HG02642 (cell line): ENCODE measurements around the gene MS4A2.
"Not testable (repeated sequence)": the region's sequence is repeated elsewhere in the genome, so short reads cannot be mapped to it uniquely, and the experiment has no call there.

ENCODE experiments used
- ATAC-seq: cut with Tn5 transposase; IDR thresholded peaks from one replicate; pipeline ENCODE4 v1.9.1; 2021; ENCODE audit warnings: mild to moderate bottlenecking; ENCODE audit not compliant: unreplicated experiment, poor library complexity

Gene MS4A2

DNA sequence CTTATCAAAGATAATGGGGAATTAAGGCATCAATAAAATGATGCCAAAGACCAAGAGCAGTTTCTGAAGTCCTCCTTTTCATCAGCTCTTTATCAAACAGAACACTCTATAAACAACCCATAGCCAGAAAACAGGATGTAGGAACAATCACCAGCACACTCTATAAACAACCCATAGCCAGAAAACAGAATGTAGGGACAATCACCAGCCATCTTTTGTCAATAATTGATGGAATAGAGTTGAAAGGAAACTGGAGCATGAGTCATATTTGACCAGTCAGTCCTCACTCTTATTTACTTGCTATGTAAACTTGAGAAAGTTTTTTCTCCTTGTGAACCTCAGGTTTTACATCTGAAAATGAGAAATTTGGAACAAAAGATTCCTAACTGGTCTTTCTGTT lies 10.0 kb downstream of the MS4A2 start:
- no peak for ATAC-seq

DNA sequence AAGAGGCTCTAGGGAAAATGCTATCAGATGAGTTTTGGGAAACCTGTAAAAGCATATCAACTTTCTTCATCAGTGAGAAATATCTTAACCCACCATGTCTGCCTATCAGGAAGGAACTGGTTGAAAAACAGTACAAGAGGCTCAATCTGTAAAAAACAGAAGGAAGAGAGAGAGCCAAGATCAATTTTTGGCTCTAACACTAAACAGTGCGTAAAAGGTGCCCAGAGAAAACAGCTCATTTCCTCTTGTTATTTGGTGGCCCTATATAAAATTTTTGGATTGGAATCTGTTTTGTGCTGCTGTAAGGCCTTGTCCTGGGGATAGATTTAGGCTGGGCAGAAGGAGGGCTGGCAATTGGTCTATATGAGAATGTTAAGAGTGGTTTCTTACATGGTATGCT lies 12.1 kb downstream of the MS4A2 start:
- ATAC-seq: no peak

DNA sequence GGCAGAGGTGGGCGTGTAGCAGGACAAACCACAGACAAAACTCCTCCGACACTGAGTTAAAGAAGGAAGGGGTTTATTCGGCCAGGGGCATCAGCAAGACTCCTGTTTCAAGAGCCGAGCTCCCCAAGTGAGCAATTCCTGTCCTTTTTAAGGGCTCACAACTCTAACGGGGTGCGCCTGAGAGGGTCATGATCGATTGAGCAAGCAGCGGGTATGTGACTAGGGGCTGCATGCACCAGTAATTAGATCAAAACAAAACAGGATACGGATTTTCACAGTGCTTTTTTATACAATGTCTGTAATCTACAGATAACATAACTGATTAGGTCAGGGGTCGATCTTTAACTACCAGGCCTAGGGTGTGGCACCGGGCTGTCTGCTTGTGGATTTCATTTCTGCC lies 12.9 kb downstream of the MS4A2 start:
- not testable (repeated sequence) for ATAC-seq

DNA sequence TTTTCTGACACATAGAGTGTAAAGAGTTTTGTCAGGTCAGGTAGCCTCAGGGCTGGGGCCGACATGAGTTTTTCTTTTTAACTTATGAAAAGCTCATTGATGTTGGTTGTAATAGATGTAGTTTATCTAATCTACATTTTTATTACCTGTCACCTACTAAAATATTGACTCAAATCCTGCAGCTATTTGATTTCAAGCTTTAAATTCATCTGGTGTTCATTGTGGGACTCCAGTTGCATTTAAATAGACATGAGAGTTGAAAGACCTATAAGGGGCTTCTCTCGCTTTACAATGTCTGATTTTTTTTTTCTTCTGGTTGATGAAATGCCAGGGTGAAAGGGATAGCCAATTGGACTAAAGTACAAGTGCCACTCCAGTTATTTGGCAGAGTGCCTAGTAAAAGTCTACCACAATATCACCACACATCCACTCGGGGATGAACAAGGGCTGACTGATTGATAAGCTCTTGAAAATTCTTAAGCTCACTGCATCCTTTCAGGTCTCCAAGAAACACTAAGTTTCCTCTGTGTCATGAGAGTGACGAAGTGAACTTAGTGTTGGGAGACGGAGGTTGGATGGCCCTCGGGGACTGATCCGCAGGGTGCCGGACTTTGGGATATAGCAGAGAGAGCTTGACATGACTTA lies 16.1 kb downstream of the MS4A2 start:
- not testable (repeated sequence) for ATAC-seq

DNA sequence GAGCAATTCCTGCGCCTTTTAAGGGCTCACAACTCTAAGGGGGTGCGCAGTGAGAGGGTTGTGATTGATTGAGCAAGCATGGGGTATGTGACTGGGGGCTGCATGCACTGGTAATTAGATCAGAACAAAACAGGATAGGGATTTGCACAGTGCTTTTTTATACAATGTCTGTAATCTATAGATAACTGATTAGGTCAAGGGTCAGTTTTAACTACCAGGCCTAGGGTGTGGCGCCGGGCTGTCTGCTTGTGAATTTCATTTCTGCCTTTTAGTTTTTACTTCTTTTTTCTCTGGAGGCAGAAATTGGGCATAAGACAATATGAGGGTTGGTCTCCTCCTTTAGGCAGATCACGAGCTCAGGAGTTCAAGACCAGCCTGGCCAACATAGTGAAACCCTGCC lies 20.2 kb downstream of the MS4A2 start:
- ATAC-seq: not testable (repeated sequence)

DNA sequence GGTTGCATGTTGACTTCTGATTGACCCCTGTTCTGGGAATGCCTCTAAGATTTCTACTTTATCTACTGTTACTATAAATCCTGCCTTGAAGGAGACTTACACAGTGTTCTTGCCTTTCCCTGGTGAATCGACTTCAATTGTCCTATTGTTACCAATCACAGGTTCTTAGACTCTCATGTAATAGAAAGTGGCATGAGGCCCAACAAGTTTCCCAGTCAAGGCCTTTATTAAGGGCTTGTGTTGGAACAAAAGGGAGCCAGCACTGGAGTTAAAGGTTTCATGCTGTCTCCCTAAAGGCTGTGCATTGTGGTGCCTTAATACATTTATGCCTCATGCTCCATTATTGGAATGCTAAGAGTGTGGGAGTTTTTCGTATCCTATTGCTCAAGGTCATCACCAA lies 23.3 kb downstream of the MS4A2 start:
- no peak for ATAC-seq

DNA sequence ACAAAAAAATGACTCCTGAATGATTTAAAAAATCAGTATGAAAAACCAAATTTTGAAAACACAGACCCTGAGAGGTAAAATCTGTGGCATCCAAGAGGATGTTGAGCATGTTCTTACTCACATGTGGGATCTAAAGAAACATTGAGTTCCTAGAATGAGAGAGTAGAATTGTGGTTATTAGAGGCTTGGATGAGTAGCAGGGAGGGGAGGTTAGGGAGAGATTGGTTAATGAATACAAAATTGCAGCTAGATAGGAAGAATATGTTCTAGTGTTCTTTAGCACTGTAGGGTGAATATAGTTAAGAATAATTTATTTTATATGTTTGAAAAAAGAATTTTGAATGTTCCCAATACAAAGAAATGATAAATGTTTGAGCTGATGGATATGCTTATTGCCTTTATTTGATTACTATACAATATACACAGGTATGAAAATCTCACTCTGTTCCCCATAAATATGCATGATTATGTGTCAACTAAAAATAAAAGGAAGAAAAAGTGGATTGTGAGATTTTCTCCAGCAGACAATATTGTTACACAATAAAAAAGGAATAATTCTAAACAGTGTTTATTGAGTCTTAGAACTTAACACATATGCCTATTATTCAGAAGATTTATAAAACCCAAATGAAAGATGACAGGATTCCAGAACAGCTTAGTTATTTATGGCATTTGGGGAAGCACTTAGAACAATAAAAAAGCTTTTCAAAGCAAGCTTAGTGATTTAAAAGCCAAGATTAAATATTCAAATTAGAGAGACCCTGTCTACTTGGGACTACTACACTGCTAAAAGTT lies 28.7 kb downstream of the MS4A2 start:
- no peak for ATAC-seq

DNA sequence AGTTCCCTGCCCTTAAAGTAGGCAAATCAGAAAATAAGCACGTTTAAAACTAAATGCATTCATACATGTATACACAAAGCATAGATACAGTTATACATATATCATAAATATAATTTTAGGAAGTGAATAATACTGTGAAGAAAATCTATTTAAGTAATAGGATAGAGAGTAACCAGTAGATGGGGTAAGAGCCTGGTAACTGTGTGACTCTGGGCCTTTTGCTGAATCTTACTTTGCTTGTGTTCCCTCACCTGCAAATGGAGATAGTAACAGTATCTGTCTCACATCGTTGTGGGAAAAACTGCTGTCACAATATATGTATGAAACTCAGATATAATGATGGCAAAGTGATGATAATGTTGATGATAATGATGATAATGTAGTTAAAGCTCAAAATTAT lies 29.9 kb downstream of the MS4A2 start:
- no peak for ATAC-seq

DNA sequence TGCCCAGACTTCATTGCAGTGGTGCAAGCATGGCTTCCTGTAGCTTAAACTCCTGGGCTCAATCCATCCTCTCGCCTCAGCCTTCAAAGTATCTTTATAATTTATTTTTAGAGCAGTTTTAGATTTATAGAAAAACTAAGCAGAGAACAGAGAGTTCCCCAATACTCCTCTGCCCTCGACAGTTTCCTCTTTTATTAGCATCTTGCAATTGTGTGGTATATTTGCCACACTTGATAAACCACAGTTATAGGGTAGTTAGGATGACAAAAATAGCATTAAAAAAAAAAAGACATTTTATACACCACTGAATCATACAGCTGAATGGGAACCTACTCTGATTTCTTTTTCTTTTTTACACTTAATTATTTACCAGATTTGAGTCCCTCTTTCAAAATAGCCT lies 31.2 kb downstream of the MS4A2 start:
- no peak for ATAC-seq

DNA sequence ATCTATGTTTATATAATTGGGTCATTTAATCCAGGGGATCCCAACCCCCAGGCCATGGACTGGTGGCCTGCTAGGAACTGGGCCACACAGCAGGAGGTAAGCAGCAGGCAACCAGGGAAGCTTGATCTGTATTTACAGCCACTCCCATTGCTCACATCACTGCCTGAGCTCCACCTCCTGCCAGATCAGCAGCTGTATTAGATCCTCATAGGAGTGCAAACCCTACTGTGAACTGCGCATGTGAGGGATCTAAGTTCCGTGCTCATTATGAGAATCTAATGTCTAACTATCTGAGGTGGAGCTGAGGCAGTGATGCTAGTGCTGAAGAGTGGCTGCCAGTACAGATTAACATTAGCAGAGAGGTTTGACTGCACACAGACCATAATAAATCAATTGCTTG lies 32.8 kb downstream of the MS4A2 start:
- no peak for ATAC-seq

DNA sequence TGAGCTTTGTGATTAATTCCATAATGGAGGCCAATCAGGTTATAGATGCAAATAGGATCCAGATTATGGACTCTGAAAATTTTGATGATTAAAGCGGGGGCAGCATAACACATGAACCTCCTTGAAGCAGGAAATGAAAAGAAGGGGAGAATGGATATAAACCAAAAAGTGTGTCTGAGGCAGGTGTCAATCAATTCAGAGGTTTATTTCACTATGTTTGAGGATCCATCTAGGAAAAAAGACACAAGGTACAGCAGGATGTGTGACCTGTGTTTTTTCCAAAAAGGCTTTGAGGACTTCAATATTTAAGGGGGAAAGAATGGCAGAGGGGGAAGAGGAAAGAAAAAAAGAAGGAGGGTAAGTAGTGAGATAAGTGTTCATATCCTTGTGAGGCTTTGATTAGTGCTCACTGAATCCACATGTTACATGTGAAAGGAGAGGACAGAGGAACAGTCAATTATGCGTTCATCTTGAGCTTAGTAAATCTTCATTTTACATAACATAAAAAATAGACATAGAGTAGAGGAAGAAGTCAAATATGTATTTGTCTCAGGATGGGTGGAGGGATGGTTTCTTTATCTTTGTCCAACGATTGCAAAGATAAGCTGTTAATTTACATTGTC lies 34.1 kb downstream of the MS4A2 start:
- ATAC-seq: no peak

DNA sequence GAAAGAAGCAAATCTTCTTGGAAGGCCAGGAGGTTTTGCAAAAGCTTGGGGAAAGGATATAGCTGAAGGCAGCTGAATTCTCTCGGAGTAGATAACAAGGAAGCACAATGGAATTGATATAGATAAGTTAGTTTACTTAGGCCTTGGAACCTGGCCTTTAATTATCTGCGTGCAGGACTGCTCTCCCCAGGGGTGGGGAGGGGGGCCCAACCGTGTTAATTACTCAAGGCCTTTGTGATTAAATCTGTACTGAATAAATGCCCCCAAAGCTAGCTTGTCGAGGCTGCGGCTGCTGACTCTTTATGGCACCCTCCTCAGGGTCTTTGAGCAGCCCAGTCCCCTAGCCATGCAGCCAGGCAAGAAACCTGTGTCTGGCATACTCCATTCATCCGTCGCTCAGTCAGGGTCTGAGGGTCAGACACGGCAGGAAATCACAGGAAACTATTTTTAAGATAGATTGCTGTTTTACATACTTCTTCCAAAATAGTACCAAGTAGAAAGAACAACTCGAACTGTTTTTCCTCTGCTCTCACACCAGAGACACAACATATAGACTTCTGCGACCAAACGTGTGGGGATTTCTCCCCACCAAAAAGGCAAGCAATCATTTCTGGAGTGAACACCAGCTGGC lies 36.5 kb downstream of the MS4A2 start:
- ATAC-seq: no peak

DNA sequence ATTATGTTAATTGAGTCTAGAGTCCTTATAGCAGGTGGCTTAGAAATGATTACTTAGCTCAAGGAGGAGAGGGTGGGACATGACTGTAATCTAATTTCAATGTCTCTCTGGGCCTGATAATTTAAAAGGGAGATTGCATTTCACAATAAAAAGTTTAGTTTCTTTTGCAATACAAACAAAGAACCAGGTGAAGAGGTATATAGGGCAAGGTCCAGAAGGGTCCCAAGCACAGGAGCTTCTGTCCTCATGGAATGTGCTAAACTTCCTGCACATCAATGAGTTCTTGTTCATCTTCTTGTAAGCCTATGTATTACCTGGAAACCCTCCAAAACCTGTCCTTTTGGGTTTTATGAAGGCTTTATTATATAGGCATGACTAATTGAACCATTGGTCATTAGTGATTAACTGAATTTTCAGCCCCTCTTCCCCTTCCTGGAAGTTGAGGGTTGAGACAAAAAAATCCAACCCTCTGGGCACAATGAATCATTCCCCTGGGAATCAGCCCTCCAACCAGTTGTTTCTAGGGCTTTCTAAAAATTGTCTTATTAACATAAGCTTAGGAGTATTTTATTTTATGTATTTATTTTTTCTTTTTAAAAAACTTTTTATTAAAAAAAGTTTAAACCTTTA lies 37.6 kb downstream of the MS4A2 start:
- ATAC-seq: no peak

DNA sequence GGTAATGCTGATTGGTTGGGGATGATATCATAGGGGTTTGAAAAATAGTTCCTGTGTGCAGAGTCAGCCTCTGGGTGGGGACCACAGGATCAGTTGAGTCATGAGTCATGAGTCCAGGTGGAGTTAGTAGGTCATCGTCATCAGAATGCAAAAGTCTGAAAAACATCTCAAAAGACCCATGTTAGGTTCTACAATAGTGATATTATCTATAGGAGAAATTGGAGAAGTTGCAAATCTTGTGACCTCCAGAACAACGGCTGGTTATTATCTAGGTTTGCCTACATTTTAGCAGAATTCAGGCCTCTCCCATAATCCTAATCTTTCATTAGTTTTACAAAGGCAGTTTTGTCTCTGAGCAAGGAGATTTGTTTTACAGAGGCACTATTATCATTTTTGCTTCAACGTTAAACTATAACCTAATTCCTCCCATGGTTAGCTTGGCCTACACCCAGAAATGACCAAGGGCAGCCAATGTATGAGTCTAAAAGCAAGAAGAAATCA lies 38.9 kb downstream of the MS4A2 start:
- no peak for ATAC-seq

DNA sequence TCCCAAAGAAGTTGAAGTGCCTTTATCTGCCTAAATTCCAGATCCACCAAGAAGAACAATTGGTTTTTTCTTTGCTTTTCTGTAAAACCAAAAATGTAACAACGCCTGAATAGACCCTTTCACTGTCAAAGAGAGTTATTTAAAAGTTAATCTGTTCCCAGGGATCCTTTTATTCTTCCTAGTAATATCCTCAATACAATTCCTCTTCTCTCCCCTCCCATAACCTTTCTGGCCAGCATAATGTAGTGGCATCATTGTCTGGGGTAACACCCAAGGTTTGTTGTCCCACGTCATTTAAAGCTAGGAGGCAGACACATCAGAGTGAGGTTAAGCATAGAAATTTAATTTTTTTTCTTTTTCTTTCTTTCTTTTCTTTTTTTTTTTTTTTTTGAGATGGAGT lies 39.9 kb downstream of the MS4A2 start:
- ATAC-seq: no peak

DNA sequence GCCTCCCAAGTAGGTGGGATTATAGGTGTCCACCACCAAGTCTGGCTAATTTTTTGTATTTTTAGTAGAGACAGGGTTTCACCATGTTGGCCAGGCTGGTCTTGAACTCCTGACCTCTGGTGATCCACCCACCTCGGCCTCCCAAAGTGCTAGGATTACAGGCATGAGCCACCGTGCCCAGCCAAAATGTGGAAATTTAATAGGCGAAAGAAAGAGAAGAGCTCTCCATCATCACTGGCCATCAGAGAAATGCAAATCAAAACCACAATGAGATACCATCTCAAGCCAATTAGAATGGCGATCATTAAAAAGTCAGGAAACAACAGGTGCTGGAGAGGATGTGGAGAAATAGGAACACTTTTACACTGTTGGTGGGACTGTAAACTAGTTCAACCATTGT lies 40.4 kb downstream of the MS4A2 start:
- ATAC-seq: not testable (repeated sequence)

DNA sequence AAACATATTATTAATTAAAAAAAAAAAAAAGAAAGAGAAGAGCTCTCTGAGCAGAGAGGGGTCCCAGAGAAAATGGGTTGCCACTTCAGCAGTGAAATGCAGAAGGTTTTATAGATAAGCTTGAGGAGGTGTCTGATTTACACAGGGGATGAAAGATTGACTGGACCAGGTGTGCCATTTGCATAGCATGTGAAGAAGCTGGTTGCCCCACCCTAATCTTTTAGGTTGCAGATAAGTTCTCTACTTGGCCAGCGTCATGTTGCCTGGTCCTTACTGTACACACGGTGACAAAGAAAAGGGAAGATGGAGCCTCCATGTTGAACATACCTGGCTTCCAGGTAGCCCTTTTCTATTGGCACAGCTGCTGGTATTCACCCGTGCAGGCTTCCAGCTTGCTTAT lies 41.4 kb downstream of the MS4A2 start:
- no peak for ATAC-seq

DNA sequence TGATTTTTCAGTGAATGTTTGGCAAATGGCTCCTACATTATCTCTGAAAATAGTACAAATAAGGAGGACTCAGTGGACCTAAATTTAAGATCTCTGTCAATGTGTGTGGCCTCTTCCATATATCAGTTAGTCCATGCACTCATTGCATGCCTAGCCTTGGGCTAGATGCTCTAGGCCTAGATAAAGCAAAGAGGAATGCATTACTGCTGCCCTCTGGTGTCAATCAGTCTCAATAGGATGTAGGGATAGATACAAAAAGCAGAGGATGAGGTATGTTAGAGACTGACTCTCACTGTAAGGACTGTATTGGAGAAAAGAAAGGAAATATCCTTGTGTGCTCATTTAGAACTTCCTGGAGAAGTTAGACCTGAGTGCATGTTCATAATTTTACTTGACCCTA lies 42.0 kb downstream of the MS4A2 start:
- ATAC-seq: no peak

DNA sequence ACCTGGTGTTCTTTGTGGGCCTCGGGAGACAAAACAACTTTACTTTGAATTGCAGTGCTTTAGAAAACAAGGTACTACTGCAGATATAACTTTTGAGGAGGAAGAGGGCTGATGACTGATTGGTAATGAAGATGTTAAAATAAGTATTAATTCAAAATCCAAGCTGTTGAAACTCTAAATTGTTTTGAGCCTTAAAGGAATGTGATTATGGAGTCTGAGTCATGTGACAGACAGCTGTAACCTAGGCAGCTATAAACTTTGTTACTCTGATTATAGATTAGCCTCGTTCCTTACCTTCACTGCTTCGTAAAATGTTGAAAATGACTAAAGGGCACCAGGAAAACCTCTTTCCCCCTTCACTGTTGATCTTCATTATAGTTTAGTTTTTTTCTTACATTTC lies 43.4 kb downstream of the MS4A2 start:
- no peak for ATAC-seq

DNA sequence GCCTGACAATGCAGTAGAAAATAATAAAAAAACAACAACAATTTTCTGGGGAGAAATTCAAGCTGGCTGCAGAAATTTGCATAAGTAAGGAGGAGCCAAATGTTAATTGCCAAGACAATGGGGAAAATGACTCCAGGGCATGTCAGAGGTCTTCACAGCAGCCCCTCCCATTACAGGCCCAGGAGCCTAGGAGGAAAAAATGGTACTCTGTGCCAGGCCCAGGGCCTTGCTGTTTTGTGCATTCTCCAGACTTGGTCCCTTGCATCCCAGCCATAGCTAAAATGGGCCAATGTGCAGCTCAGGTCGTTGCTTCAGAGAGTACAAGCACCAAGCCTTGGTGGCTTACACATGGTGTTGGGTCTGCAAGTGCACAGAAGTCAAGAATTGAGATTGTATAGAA lies 45.5 kb downstream of the MS4A2 start:
- no peak for ATAC-seq

DNA sequence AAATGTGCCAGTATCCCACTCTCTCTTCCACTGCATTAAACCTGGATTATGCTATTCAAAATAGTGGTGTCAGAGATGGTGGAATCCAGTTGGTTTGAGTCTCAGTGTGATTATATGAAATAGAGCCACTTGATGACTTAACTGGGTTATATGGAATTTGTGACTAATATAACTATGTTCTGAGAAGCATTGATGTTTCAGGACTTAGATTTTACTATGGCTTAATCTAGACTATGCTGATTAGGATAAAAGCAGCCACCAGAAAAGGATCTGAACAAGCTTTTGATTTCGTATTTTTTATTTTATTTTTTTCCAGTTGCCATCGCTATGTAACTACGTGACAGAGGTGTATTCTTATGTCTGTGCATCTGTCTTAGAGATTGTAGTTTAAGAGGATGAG lies 55.3 kb downstream of the MS4A2 start:
- ATAC-seq: no peak
